A549 (cell line): Measurements from ENCODE around the gene GMDS.

Experiments
- JUN ChIP-seq, 2 experiments: fragments of >200 bp; sonication (Bioruptor Twin); formaldehyde crosslinking; IDR thresholded peaks; 2 replicates in 1 of 2; 3 replicates in 1 of 2; pipeline ENCODE4 v1.6.1; 2016 to 2017
- KDM5A ChIP-seq: fragments of 200-600 bp; sonication (generic); IDR thresholded peaks from 2 replicates; pipeline ENCODE4 v1.6.1; 2016; ENCODE audit warnings: antibody characterized with exemption, mild to moderate bottlenecking
- MYC ChIP-seq: IDR thresholded peaks from 2 replicates; pipeline ENCODE4 v1.6.1; 2012; ENCODE audit warnings: mild to moderate bottlenecking, inconsistent platforms, low read length, improper control_type of control experiment, borderline replicate concordance
- POLR2A ChIP-seq: IDR thresholded peaks from 2 replicates; pipeline ENCODE4 v1.6.1; 2012; ENCODE audit warnings: mild to moderate bottlenecking, low read length
- TP53 ChIP-seq: fragments of 250-450 bp; sonication (Bioruptor Pico); IDR thresholded peaks from 2 replicates; pipeline ENCODE4 v1.5.0; 2021; ENCODE audit warnings: mild to moderate bottlenecking, moderate library complexity
- TF ChIP-seq, protein P1 (sequence below): fragments of 450-650 bp; IDR thresholded peaks from 2 replicates; pipeline ENCODE4 v1.6.1; 2014; ENCODE audit warnings: antibody characterized with exemption
- TF ChIP-seq, protein P2 (sequence below): IDR thresholded peaks from 2 replicates; pipeline ENCODE4 v1.6.1; 2012; ENCODE audit warnings: low read depth, borderline replicate concordance
- TF ChIP-seq, protein P3 (sequence below): fragments of >200 bp; sonication (Bioruptor Twin); formaldehyde crosslinking; IDR thresholded peaks from 3 replicates; pipeline ENCODE4 v1.5.1; 2016
- TF ChIP-seq, protein P4 (sequence below): fragments of 200-600 bp; sonication (generic); IDR thresholded peaks from 2 replicates; pipeline ENCODE4 v1.6.1; 2016; ENCODE audit warnings: antibody characterized with exemption, mild to moderate bottlenecking, moderate library complexity

DNA sequence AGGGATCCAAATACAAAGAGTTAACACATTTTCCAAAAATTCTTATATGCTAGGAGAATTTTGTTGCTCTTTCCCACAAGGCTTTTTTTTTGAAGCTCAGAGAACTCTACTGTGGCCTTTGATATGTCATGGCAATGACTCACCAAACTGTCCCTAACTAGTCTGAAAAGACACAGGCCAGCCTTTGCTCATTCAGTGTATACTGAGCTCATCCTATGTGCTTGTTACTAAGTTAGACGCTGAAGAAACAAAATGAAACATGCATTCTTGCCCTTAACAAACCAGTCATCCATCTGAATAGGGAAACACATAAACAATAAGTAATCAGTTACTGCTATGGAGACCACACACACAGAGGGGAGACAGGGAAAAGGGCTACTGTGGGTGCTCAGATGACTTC is 343.8 kb downstream of the GMDS start:
- TF ChIP-seq POLR2A (no peak), JUN (IDR thresholded peaks at IDR 0.05) (no peak), KDM5A (no peak), MYC (no peak), TP53 (CRISPR knock-in tag) (no peak)
- TF ChIP-seq, protein P1, sequence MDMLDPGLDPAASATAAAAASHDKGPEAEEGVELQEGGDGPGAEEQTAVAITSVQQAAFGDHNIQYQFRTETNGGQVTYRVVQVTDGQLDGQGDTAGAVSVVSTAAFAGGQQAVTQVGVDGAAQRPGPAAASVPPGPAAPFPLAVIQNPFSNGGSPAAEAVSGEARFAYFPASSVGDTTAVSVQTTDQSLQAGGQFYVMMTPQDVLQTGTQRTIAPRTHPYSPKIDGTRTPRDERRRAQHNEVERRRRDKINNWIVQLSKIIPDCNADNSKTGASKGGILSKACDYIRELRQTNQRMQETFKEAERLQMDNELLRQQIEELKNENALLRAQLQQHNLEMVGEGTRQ, result no peak
- TF ChIP-seq, protein P2, sequence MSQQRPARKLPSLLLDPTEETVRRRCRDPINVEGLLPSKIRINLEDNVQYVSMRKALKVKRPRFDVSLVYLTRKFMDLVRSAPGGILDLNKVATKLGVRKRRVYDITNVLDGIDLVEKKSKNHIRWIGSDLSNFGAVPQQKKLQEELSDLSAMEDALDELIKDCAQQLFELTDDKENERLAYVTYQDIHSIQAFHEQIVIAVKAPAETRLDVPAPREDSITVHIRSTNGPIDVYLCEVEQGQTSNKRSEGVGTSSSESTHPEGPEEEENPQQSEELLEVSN, result no peak
- TF ChIP-seq, protein P3, sequence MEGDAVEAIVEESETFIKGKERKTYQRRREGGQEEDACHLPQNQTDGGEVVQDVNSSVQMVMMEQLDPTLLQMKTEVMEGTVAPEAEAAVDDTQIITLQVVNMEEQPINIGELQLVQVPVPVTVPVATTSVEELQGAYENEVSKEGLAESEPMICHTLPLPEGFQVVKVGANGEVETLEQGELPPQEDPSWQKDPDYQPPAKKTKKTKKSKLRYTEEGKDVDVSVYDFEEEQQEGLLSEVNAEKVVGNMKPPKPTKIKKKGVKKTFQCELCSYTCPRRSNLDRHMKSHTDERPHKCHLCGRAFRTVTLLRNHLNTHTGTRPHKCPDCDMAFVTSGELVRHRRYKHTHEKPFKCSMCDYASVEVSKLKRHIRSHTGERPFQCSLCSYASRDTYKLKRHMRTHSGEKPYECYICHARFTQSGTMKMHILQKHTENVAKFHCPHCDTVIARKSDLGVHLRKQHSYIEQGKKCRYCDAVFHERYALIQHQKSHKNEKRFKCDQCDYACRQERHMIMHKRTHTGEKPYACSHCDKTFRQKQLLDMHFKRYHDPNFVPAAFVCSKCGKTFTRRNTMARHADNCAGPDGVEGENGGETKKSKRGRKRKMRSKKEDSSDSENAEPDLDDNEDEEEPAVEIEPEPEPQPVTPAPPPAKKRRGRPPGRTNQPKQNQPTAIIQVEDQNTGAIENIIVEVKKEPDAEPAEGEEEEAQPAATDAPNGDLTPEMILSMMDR, result no peak
- TF ChIP-seq, protein P4, sequence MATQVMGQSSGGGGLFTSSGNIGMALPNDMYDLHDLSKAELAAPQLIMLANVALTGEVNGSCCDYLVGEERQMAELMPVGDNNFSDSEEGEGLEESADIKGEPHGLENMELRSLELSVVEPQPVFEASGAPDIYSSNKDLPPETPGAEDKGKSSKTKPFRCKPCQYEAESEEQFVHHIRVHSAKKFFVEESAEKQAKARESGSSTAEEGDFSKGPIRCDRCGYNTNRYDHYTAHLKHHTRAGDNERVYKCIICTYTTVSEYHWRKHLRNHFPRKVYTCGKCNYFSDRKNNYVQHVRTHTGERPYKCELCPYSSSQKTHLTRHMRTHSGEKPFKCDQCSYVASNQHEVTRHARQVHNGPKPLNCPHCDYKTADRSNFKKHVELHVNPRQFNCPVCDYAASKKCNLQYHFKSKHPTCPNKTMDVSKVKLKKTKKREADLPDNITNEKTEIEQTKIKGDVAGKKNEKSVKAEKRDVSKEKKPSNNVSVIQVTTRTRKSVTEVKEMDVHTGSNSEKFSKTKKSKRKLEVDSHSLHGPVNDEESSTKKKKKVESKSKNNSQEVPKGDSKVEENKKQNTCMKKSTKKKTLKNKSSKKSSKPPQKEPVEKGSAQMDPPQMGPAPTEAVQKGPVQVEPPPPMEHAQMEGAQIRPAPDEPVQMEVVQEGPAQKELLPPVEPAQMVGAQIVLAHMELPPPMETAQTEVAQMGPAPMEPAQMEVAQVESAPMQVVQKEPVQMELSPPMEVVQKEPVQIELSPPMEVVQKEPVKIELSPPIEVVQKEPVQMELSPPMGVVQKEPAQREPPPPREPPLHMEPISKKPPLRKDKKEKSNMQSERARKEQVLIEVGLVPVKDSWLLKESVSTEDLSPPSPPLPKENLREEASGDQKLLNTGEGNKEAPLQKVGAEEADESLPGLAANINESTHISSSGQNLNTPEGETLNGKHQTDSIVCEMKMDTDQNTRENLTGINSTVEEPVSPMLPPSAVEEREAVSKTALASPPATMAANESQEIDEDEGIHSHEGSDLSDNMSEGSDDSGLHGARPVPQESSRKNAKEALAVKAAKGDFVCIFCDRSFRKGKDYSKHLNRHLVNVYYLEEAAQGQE, result no peak
